Upper lobe of left lung (tissue), 6 donors: Measurements from ENCODE around the gene PRKAG2. TPM values are rescaled to one million over a fixed set of nuclear protein-coding genes. Genes with fewer than 3 reads are reported as not detected.

Experiments
- ATAC-seq, 2 donors: fragments of 200-7000 bp; cut with Tn5 transposase; one replicate each; pipeline ENCODE4 v1.9.1; 2022; ENCODE audit warnings: mild to moderate bottlenecking in 2 of 2, moderate library complexity in 2 of 2; ENCODE audit not compliant: low FRiP score in 2 of 2
- DNase-seq, 2 donors: peaks; one replicate each; pipeline ENCODE4 v3.0.0-alpha.2; 2019 to 2020
- H3K27ac ChIP-seq, 4 donors: fragments of 200-600 bp; sonication (generic); one replicate each; pipeline ENCODE4 v1.5.1; 2016 to 2019
- H3K27me3 ChIP-seq, 4 donors: fragments of 200-600 bp; sonication (generic); one replicate each; pipeline ENCODE4 v1.5.1; 2017 to 2019
- H3K36me3 ChIP-seq, 4 donors: fragments of 200-600 bp; sonication (generic); one replicate each; pipeline ENCODE4 v1.5.1; 2016 to 2019
- H3K4me1 ChIP-seq, 4 donors: fragments of 200-600 bp; sonication (generic); one replicate each; pipeline ENCODE4 v1.5.1; 2018 to 2019
- H3K4me3 ChIP-seq, 4 donors: fragments of 200-600 bp; sonication (generic); one replicate each; pipeline ENCODE4 v1.5.1; 2017 to 2019; ENCODE audit warnings: mild to moderate bottlenecking in 2 of 4, moderate library complexity in 1 of 4
- H3K9me3 ChIP-seq, 4 donors: fragments of 200-600 bp; sonication (generic); one replicate each; pipeline ENCODE4 v1.5.1; 2018 to 2019
- EP300 ChIP-seq, 4 donors: sonication (generic); formaldehyde crosslinking; IDR thresholded peaks; one replicate each; pipeline ENCODE4 v1.5.1; 2017; ENCODE audit warnings: antibody characterized with exemption in 4 of 4, control low read depth in 2 of 4
- POLR2A ChIP-seq, 4 donors: fragments of 450-650 bp; IDR thresholded peaks; one replicate each; pipeline ENCODE4 v1.5.1; 2016 to 2017; ENCODE audit warnings: antibody characterized with exemption in 4 of 4, mild to moderate bottlenecking in 2 of 4
- POLR2AphosphoS5 ChIP-seq, 2 donors: sonication (generic); formaldehyde crosslinking; IDR thresholded peaks; one replicate each; pipeline ENCODE4 v1.5.1; 2017; ENCODE audit warnings: antibody characterized with exemption in 2 of 2
- WGBS, 2 donors: methylation state at CpG; one replicate each; pipeline ENCODE4 v1.1.5; 2017 to 2018; 5-methylcytosine and 5-hydroxymethylcytosine counted together
- total RNA-seq, 6 donors: library from RNA; depleted of rRNA in 4 of 6; stranded (reverse); fragments of >200 nt in 4 of 6; gene quantifications; one replicate each; pipeline versions ENCODE4 v1.1.0 to v1.2.1, GENCODE V29; 2016 to 2021
- TF ChIP-seq, protein P1 (sequence below), 6 experiments: fragments of 450-650 bp in 4 of 6; fragments of 200-600 bp in 2 of 6; sonication (generic) in 2 of 6; IDR thresholded peaks; one replicate each; pipeline ENCODE4 v1.5.1; 2016 to 2019; ENCODE audit warnings: antibody characterized with exemption in 6 of 6
- donor health status: DM: no; HTN: no; CAD: no; lungs with moderate emphysema.
- donor health status: DM: no; HTN: yes; CAD: no; lungs with severe emphysema.

Gene PRKAG2
- total RNA-seq, 6 donors from 2014 or later: 20.6 to 68.1 (median 29.6) TPM

- Histone ChIP-seq H3K4me1 (peaks cover 2 to 17% (median 9%) of the 10 kb centered on the region in 4 donors), H3K27me3 (no peaks in the 10 kb centered on the region), H3K4me3 (no peak overlapping the region), H3K9me3 (no peaks in the 10 kb centered on the region), H3K36me3 (no peaks in the 10 kb centered on the region), H3K27ac (peak overlapping the region; percentile 35 to 72 (median 42))
- peak in 1 of 2 donors; percentile 29 for ATAC-seq
- 72 to 82% methylated on average over 7 of the region's 7 CpGs for WGBS, 2 donors
- TF ChIP-seq EP300 (IDR thresholded peaks at IDR 0.05): peak in 2 of 4 donors; percentile 25 to 59
- TF ChIP-seq, protein P1, sequence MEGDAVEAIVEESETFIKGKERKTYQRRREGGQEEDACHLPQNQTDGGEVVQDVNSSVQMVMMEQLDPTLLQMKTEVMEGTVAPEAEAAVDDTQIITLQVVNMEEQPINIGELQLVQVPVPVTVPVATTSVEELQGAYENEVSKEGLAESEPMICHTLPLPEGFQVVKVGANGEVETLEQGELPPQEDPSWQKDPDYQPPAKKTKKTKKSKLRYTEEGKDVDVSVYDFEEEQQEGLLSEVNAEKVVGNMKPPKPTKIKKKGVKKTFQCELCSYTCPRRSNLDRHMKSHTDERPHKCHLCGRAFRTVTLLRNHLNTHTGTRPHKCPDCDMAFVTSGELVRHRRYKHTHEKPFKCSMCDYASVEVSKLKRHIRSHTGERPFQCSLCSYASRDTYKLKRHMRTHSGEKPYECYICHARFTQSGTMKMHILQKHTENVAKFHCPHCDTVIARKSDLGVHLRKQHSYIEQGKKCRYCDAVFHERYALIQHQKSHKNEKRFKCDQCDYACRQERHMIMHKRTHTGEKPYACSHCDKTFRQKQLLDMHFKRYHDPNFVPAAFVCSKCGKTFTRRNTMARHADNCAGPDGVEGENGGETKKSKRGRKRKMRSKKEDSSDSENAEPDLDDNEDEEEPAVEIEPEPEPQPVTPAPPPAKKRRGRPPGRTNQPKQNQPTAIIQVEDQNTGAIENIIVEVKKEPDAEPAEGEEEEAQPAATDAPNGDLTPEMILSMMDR (IDR thresholded peaks at IDR 0.05): no peak
- no peak for DNase-seq
These were observed 196.1 kb downstream of the PRKAG2 start for GRCh38 chr7:151680810-151681209.

- Histone ChIP-seq H3K27me3 (no peaks in the 10 kb centered on the region), H3K9me3 (no peaks in the 10 kb centered on the region), H3K4me1 (peaks cover 2 to 17% (median 9%) of the 10 kb centered on the region in 4 donors), H3K4me3 (no peak overlapping the region), H3K27ac (peak overlapping the region; percentile 35 to 72 (median 42)), H3K36me3 (no peaks in the 10 kb centered on the region)
- no peak for ATAC-seq
- 86 to 92% methylated on average over 11 of the region's 11 CpGs for WGBS, 2 donors
- TF ChIP-seq POLR2A (IDR thresholded peaks at IDR 0.05): no peak
- TF ChIP-seq, protein P1 (IDR thresholded peaks at IDR 0.05): no peak
- TF ChIP-seq POLR2AphosphoS5 (IDR thresholded peaks at IDR 0.05): no peak
- no peak for TF ChIP-seq EP300 (IDR thresholded peaks at IDR 0.05)
- no peak for DNase-seq
These were observed 196.9 kb downstream of the PRKAG2 start for GRCh38 chr7:151679881-151680612.

DNA sequence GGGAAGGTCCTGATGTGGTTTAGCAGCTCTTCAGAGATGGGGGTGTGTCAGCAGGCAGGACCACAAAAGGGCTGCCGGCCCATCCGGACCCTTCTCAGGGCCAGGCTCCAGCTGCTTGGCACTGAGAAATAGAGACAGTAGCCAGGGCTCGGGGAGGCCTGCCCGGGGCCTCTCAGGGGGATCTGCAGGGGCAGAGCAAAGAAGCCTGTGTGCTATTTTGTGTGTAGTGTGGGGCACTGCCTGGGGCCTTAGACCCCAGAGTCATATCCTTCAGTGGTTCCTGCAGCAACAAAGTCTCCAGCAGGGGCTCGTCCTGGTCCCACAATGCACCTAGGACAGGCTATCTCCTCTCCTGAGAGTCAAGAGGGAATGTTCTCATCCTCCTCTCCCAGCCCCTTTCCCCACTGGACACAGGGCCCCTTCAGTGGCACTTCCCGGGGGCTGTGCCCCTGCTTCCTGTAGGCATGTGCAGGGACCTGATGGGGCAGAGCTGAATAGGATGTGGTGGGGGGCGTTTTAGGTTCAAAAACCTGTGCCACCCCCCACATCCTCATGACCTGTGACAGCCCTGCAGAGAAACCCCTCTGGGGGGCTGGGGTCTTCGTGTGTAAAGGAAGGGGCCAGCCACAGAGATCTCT is 197.7 kb downstream of the PRKAG2 start:
- ATAC-seq (no peak), DNase-seq (no peak)
- 45% methylated on average over 4 to 8 of the region's 8 CpGs for WGBS, 2 donors
- Histone ChIP-seq H3K9me3 (no peaks in the 10 kb centered on the region), H3K27me3 (no peaks in the 10 kb centered on the region), H3K4me1 (peaks cover 2 to 17% (median 9%) of the 10 kb centered on the region in 4 donors), H3K36me3 (no peaks in the 10 kb centered on the region), H3K4me3 (no peak overlapping the region), H3K27ac (peak overlapping the region in 1 of 4 donors; percentile 72)
- TF ChIP-seq, protein P1 (IDR thresholded peaks at IDR 0.05): no peak
- no peak for TF ChIP-seq EP300 (IDR thresholded peaks at IDR 0.05)
- TF ChIP-seq POLR2AphosphoS5 (IDR thresholded peaks at IDR 0.05): no peak
- TF ChIP-seq POLR2A (IDR thresholded peaks at IDR 0.05): no peak

DNA sequence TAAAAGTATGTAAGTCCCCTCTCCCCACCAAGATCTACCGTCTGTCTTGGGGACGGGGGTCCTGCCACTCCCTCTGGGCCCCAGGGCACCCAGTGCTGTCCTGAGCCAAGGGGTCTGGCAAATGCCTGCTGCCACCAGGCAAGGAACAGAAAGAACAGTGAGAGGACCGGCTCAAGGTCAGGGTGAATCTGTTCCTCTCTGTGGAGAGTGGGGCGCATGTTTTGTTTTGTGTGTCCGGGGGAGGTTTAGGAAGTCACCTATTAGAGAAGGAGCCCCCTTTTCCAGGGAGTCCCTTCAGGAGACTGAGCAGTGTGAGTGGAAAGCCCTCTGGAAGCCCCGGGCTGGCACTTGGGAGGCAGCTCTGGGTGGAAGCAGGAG is 198.7 kb downstream of the PRKAG2 start:
- no peak for TF ChIP-seq EP300 (IDR thresholded peaks at IDR 0.05)
- TF ChIP-seq POLR2AphosphoS5 (IDR thresholded peaks at IDR 0.05): no peak
- no peak for TF ChIP-seq POLR2A (IDR thresholded peaks at IDR 0.05)
- TF ChIP-seq, protein P1 (IDR thresholded peaks at IDR 0.05): no peak
- no peak for ATAC-seq
- Histone ChIP-seq H3K36me3 (no peaks in the 10 kb centered on the region), H3K27ac (no peak overlapping the region), H3K9me3 (no peaks in the 10 kb centered on the region), H3K4me1 (peaks cover 2 to 17% (median 9%) of the 10 kb centered on the region in 4 donors), H3K27me3 (no peaks in the 10 kb centered on the region), H3K4me3 (no peak overlapping the region)
- 95% methylated on average over 6 of the region's 6 CpGs for WGBS, 2 donors
- DNase-seq: no peak
